SKM-1 (cell line): Measurements from ENCODE around the gene TANGO6.
A peak's percentile ranks its signal among the peaks of the same experiment; 100 is the strongest.

Source experiments
- DNase-seq: peaks from one replicate; lab custom pipeline; 2025; ENCODE audit not compliant: unreplicated experiment; lab: John Stamatoyannopoulos, UW

Gene TANGO6

GRCh38 chr16:69088684-69089083 is 245.4 kb downstream of the TANGO6 start:
- DNase-seq = no peak

DNA sequence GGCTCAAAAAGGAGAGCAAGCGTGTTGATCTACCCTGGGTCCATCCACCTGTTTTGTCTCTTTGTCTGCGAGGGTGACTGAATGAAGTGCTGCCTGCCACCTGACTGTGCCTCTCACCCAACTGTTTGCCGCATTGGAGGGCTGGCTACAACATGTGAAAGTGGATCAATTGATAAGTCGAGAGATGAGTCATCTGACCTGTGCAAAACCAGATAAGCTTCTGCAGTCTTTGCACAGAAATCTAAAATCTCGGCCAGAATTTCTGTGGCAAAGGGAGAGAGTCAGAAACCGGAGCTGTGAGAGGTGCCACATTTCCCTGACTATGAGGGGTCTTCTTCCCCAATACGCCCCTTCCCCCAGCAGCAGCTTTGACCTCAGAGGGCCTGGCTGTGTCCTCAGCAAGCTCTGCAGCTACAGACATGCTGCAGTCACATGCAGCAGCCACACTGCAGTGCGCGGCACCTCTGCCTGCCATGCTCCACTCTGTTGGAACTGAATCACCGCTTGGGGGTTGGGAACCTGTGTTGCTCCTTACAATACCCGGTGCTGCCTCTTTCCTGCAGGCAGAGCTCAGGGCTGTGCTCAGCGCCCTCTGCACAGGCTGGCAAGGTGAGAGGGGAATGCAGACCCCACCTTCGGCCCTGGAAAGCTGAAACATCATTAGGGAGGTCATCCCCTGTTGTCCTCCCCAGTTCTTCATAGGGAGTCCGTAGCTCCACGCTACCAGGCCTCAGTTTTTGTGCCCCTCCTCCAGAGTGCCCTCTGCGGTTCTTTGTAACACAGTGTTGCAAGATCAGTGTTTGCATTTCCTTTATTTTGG is 246.0 kb downstream of the TANGO6 start:
- DNase-seq = no peak

DNA sequence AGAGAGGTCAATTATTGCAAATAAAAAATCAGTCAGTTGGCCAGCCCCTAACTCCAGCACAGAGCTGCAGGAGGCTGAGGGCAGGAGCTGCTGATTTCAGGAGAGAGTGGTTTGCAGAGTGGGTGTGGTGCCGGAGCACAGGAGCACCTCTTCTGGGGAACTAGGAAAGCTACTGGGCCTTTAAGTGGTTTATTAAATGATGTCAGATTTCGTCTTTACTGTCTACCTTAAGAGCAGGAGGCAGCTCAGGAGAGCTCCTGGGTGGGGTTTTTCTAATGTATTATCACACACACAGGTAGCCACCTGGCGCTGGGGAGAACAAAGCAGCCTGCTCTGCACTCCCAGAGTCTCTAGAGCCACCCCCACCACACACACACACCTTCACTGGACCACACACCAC is 250.6 kb downstream of the TANGO6 start:
- no peak for DNase-seq

DNA sequence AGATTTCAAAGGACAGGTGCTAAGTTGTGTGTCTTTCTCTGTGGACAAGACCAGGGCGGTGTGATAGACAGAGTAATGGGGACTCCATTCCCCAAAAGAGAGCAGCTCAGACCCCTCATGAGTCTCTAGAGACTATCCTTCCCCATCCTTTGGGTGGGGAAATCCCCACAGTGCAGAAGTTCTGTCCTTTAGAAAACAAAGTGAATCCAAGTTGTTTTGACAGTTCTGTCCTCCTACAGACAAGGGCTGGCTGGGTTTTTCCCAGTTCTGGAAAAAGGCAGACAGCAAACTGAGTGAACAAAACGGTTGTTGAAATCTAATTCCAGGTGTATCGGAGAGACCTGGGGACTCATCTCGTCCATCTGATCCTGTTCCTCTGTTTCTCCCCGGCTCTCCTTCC is 251.2 kb downstream of the TANGO6 start:
- no peak for DNase-seq

GRCh38 chr16:69095193-69095592 is 251.9 kb downstream of the TANGO6 start:
- no peak for DNase-seq

DNA sequence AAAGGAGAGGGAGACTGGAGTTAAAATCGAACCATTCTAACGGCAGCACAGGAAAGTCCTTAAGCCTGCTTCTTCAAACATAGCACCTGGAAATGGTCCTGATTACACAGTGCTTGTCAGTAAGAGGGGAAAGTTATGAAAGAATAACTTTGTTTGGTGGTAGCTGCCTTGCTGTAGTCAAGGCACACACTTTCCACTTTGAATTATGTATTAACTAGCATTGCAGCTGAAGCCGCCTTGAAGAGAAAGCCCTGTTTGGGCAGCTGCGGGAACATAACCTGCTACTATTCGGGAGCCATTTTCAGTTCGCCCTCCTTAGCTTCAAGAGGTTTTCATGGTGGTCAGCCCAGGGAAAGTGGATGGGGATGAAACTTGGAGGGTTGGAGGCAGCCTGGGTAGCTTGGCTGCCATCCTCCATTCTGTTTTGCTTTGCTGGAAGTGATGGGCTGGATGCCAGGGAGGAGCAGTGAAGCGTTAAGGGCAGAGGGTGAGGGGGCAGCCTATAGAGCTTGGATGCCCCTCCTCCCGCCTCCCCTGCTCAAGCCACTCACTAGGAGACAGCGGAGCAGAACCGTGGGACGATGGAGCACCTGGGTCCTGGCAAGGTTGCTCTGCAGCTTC is 256.9 kb downstream of the TANGO6 start:
- no peak for DNase-seq

DNA sequence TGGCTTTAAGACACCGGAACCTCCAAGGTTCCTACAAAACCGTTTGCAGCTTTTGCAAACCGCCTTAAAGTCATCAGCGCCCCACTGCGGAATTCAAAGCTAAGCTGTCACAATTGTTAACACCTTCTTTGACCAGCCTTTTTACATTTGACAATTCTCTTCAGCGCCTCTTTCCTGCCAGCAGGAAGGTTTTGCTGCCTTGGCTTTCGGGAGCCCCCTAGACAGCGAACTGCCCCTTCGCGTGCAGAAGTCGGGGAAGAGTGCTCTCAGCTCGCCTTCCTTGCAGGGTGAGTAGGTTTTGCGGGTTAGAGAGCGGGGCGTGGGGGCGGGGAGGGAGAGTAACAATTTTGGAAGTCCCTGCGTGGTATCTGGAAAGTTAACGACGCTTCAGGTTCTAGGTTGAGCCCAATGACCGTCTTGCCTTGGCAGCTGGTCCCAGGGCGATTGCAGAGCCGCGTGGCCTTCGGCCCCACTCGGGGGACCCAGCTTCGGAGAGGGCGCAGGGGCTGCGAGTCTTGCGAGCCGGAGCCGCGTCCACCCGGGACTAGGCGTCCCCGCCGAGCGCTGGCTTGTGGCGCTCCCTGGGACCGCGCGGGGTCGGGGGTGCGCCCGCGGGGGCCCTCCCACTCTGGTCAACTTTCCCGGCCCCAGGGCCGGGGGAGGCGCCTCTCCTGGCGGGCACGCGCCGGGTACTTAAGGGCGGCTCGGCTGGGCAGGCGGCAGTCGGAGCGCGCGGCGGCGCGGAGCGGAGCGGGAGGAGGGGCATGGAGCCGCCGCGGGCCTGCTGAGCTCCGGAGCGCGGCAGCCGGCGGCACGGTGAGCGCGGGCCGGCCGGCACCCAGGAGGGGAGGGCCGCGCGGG is 262.4 kb downstream of the TANGO6 start, which contains the start of gene HAS3:
HAS3 (plus strand) TSS at position 153 of the 861 bp plus-strand sequence. CDS start 3,743 bp downstream, outside the sequence.
- peak; percentile 22 for DNase-seq

GRCh38 chr16:69106491-69107315 is 263.4 kb downstream of the TANGO6 start:
- no peak for DNase-seq

DNA sequence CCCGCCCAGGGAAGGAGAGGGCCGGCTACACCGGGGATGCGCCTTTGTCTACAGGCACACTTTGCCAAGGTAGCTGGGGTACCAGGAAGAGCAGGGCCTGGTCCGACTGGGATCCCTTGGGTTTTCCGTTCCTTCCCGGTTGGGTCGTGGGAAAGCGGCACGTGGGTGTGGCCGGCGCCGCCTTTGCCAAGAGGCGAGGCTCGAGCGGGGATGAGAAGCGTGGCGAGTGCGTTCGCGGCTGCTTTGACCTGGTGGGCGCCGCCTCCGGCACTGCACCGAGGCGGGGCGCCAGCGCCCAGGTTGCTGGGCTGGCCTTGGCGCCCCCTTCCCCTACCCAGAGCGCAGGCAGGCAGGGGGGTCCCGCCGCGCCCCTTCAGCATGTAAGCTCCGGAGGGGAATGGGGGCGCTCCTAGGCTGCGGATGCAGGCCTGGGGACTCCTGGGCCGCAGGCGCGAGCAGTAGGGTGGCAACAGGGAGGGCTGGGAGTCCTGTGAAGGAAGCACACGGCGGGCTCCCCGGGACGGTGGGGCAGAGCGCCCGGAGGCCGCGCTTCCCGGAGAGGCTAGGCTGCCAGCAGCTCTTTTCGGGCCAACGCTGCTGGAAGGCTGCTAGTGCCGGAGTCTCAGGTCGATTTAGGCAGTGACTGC is 264.1 kb downstream of the TANGO6 start:
- no peak for DNase-seq

DNA sequence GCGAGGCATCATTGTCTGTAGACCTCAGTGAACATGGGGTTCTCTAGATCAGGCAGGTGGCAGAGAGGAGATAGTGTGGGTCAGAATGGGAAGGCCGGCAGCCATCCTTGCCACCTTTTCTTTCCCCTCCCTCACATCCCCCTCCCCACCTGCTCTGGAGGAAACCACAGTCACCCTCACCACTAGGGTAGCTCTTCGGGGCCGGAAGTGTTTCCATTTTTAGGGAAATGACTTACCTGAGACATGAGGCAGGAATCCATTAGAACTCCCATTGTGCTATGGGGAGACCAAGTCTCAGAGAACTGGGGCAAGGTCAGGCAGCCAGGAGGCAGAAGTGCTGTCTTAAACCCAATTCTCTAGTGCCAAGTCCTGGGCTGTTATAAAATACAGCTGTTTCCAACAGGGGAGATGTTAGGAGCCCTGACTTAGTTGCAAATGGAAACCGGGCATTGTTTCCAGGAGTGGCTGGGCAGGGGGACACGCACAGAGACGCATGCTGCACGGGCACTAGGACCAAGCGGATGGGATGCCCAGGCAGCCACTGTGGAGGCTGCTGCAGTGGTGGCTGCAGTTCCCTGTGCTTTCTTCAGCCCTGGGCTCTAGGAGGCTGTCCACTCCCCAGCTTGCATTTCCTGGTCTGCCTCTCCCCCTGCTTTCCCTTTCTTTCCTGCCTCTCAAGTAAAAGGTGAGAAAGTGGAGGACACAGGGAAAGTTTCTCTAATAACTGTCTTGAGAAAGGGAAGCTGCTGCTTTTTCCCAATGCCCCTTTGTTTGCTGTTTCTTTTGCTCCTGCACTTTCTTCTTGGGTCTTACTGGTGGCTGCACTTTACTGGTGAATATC is 265.0 kb downstream of the TANGO6 start:
- no peak for DNase-seq

- DNase-seq = no peak
Measured at GRCh38 chr16:69108905-69109252, 265.5 kb downstream of the TANGO6 start.

DNA sequence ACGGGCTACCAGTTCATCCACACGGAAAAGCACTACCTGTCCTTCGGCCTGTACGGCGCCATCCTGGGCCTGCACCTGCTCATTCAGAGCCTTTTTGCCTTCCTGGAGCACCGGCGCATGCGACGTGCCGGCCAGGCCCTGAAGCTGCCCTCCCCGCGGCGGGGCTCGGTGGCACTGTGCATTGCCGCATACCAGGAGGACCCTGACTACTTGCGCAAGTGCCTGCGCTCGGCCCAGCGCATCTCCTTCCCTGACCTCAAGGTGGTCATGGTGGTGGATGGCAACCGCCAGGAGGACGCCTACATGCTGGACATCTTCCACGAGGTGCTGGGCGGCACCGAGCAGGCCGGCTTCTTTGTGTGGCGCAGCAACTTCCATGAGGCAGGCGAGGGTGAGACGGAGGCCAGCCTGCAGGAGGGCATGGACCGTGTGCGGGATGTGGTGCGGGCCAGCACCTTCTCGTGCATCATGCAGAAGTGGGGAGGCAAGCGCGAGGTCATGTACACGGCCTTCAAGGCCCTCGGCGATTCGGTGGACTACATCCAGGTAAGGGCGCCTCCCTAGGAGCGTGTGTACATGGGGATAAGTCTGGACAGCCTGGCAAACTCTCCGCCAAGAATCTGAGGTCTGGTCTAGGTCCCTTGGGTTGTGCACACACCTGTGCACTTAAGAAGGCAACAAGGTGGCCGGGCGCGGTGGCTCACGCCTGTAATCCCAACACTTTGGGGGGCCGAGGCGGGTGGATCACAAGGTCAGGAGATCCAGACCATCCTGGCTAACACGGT is 266.3 kb downstream of the TANGO6 start:
- DNase-seq = no peak

GRCh38 chr16:69110406-69110805 is 267.1 kb downstream of the TANGO6 start:
- DNase-seq = no peak

DNA sequence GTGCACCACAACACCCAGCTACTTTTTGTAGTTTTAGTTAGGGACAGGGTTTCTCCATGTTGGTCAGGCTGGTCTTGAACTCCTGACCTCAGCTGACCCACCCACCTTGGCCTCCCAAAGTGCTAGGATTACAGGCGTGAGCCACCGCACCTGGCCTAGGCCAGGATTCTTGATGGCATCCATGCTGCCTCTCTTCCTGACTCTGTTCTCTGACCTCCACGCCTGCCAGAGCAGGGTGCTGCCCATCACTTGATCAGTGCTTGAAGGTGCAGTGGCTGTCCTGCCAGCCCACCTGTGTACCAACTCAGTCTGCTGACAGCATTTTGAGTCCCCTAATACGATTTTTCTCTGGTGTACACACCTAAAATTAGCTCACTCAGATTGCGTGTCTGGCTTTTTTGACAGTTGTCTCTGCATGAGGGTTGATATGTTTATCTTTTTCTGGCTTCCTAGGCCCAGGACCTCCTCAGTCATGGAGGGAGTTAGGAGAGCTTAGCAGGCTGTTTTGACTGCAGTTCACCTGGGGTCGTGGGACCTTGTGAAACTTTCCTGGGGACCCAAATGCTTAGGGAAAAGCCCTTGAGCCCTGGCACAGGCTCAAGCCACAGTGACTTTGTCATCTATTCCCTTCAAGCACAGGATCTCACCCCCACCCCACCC is 268.0 kb downstream of the TANGO6 start:
- DNase-seq = no peak

GRCh38 chr16:69111876-69112230 is 268.5 kb downstream of the TANGO6 start:
- DNase-seq = no peak

DNA sequence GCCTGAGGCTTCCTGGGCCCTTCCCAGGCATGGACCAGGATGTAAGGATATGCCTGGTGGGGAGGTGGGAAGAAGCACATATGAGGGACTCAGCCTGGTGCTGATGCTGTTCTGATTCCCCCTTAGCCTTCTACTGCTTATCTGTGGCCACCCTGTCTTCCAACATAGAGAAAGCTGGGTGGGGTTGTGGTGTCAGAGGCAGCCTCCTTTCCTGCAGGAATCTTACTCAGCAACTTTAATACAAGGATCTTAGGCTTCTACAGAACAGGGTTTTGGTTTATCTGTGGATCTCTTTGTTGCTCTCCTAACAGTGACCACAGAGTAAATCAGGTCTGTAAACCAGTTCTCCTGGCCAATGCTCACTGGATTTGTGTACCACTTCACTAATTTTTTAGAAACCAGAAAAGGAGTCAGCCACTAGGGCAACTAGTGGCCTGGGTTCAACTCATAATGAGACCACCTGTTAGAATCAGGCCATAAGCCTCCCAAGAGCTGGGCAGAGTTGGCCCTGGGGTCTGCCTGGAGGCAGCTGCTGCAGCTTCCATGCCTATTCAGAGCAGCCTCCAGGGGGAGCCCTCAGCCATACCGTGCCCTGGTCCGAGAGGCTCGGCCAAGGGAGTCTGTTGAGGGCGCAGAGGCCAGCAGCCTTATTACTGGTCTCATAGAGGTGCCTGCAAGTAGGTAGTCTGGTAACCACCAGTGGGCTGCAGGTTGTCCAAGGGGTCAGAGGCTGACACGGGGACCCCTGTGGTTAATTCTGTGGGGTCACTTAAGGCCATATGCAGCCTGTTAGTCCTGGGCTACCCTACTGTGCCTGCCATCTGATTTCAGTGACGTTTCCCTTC is 269.2 kb downstream of the TANGO6 start:
- peak; percentile 33 for DNase-seq

- DNase-seq = no peak
Measured at GRCh38 chr16:69113216-69113615, 269.9 kb downstream of the TANGO6 start.
